ENCODE data around the gene UBAP2. TPM values are rescaled to one million over a fixed set of nuclear protein-coding genes. Genes with fewer than 3 reads are reported as not detected.

Gene UBAP2
- polyA plus RNA-seq, 1 experiment: 17.5 TPM

GRCh38 chr9:33943389-33943788, 105.3 kb downstream of the UBAP2 start:
- Histone ChIP-seq H3K27ac (ENCODE audit: low read depth, low read length) (peak overlapping the region; percentile 79), H3K9me3 (ENCODE audit: control insufficient read depth, insufficient read depth, low read length) (no peaks in the 10 kb centered on the region), H3K27me3 (ENCODE audit: control insufficient read depth, insufficient read depth, low read length) (no peaks in the 10 kb centered on the region), H3K4me3 (ENCODE audit: low read depth, low read length) (no peak overlapping the region)
- no peak for DNase-seq (ENCODE audit: low read depth, low spot score)
- TF ChIP-seq, protein P1, sequence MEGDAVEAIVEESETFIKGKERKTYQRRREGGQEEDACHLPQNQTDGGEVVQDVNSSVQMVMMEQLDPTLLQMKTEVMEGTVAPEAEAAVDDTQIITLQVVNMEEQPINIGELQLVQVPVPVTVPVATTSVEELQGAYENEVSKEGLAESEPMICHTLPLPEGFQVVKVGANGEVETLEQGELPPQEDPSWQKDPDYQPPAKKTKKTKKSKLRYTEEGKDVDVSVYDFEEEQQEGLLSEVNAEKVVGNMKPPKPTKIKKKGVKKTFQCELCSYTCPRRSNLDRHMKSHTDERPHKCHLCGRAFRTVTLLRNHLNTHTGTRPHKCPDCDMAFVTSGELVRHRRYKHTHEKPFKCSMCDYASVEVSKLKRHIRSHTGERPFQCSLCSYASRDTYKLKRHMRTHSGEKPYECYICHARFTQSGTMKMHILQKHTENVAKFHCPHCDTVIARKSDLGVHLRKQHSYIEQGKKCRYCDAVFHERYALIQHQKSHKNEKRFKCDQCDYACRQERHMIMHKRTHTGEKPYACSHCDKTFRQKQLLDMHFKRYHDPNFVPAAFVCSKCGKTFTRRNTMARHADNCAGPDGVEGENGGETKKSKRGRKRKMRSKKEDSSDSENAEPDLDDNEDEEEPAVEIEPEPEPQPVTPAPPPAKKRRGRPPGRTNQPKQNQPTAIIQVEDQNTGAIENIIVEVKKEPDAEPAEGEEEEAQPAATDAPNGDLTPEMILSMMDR (IDR thresholded peaks at IDR 0.05; ENCODE audit: low read depth, low read length): no peak
- ChIA-PET POLR2A (no interaction called here), CTCF (interaction anchor here (0.6 to 2.5 kb wide), 4 partner anchors 12 to 164 kb away, joined by 3 to 16 read pairs (median 6); no protein-coding TSS in a partner anchor)

DNA sequence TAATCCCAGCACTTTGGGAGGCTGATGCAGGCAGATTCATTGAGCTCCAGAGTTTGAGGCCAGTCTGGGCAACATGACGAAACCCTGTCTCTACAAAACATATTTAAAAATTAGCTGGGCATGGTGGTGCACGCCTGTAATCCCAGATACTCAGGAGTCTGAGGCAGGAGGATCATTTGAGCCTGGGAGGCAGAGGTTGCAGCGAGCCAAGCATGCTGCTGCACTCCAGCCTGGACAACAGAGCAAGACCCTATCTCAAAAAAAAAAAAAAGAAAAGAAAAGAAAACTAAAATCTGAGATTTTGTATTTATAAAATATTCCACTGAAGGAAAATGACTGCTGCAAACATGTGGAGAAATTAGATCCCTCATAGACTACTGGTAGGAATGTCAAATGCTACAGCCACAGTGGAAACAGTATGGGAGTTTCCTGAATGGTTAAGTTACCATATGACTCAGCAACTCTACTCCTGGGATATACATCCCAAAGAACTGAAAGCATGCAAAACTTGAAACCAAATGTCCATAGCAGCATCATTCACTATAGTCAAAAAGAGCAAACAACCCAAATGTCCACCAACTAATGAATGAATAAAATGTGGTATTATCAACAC, 106.1 kb downstream of the UBAP2 start:
- Histone ChIP-seq H3K27ac (ENCODE audit: low read depth, low read length) (no peak overlapping the region), H3K27me3 (ENCODE audit: control insufficient read depth, insufficient read depth, low read length) (no peaks in the 10 kb centered on the region), H3K4me3 (ENCODE audit: low read depth, low read length) (no peak overlapping the region), H3K9me3 (ENCODE audit: control insufficient read depth, insufficient read depth, low read length) (no peaks in the 10 kb centered on the region)
- ChIA-PET CTCF (interaction anchor here (0.9 to 2.5 kb wide), 3 partner anchors 8 to 131 kb away, joined by 3 to 16 read pairs (median 3); no protein-coding TSS in a partner anchor), POLR2A (no interaction called here)
- DNase-seq (ENCODE audit: low read depth, low spot score): peak; percentile 72
- TF ChIP-seq, protein P1 (IDR thresholded peaks at IDR 0.05; ENCODE audit: low read depth, low read length): peak; percentile 76

- H3K27ac ChIP-seq (ENCODE audit: low read depth, low read length): no peak overlapping the region
- H3K4me3 ChIP-seq (ENCODE audit: low read depth, low read length): no peak overlapping the region
- ChIA-PET POLR2A (no interaction called here), CTCF (interaction anchor here (0.6 kb wide), 1 partner anchor 59 kb away, joined by 3 read pairs; no protein-coding TSS in a partner anchor)
- no peaks in the 10 kb centered on the region for H3K27me3 ChIP-seq (ENCODE audit: control insufficient read depth, insufficient read depth, low read length)
- H3K9me3 ChIP-seq (ENCODE audit: control insufficient read depth, insufficient read depth, low read length): no peaks in the 10 kb centered on the region
- TF ChIP-seq, protein P1 (IDR thresholded peaks at IDR 0.05; ENCODE audit: low read depth, low read length): no peak
- no peak for DNase-seq (ENCODE audit: low read depth, low spot score)
Measured at GRCh38 chr9:33939924-33940874, 108.5 kb downstream of the UBAP2 start.

DNA sequence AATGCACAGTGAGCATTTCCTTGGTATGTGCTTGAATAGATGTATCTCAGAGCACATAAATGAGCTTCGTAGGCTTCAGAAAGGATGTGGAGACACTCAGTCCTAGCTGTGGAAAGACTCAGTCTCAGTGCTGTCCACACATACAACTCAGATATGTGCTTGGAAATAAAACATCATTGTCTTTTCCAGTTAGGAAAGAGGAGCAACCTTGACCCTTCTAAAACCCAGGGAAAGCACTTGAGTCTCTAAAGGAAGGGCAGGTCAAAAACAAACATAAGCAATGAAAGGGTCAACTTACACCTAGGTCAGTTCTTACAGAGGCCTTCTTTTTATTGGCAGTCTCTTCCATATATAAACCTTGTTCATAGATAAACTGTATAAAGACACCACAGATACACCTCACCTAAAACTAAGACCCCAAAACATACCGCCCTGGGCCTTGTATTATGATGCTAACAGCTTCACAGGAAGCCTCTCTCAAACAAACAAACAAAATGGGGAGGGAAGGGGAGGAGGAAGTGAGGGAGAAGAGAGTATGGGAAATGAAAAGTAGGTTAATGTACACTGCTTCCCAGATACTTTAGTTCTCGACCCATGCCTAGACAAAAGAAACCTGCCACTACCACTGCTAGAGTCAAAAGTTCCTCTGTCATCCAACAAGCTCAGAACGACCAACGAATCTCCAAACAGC, 114.4 kb downstream of the UBAP2 start:
- CTCF ChIA-PET: interaction anchor here (1.7 to 1.8 kb wide), 2 partner anchors 9 to 140 kb away, joined by 5 to 7 read pairs; no protein-coding TSS in a partner anchor
- H3K27ac ChIP-seq (ENCODE audit: low read depth, low read length): no peak overlapping the region

More for the DNA sequence above, 114.4 kb downstream of the UBAP2 start:
- Histone ChIP-seq H3K9me3 (ENCODE audit: control insufficient read depth, insufficient read depth, low read length) (no peaks in the 10 kb centered on the region), H3K4me3 (ENCODE audit: low read depth, low read length) (no peak overlapping the region), H3K27me3 (ENCODE audit: control insufficient read depth, insufficient read depth, low read length) (no peaks in the 10 kb centered on the region)
- DNase-seq (ENCODE audit: low read depth, low spot score): no peak
- TF ChIP-seq, protein P1 (IDR thresholded peaks at IDR 0.05; ENCODE audit: low read depth, low read length): no peak
- POLR2A ChIA-PET: no interaction called here
